Gastroesophageal sphincter (tissue), 4 donors: ENCODE data around the gene TPRA1. TPM values are rescaled to one million over a fixed set of nuclear protein-coding genes. Genes with fewer than 3 reads are reported as not detected.

Experiments
- ATAC-seq: fragments of 150-250 bp; one replicate; pipeline ENCODE4 v1.9.1; 2016; ENCODE audit warnings: mild to moderate bottlenecking, moderate library complexity
- H3K27ac ChIP-seq, 4 donors: fragments of 200-600 bp; sonication (generic) in 3 of 4; 1 replicate in 3 of 4; 2 replicates in 1 of 4; pipeline ENCODE4 v1.5.1; 2016 to 2019
- H3K27me3 ChIP-seq: fragments of 200-600 bp; sonication (generic); one replicate; pipeline ENCODE4 v1.5.1; 2019
- H3K36me3 ChIP-seq, 2 donors: fragments of 200-600 bp; sonication (generic); one replicate each; pipeline ENCODE4 v1.5.1; 2019; ENCODE audit warnings: control low read depth in 1 of 2
- H3K4me1 ChIP-seq, 3 donors: fragments of 200-600 bp; sonication (generic); 1 replicate in 2 of 3; 2 replicates in 1 of 3; pipeline ENCODE4 v1.5.1; 2016 to 2019; ENCODE audit warnings: control low read depth in 2 of 3
- H3K4me3 ChIP-seq, 2 donors: fragments of 200-600 bp; sonication (generic); one replicate each; pipeline ENCODE4 v1.5.1; 2019; ENCODE audit warnings: mild to moderate bottlenecking in 1 of 2, moderate library complexity in 1 of 2
- H3K9me3 ChIP-seq, 3 donors: fragments of 200-600 bp; sonication (generic); one replicate each; pipeline ENCODE4 v1.5.1; 2017 to 2019; ENCODE audit warnings: control low read depth in 2 of 3
- EP300 ChIP-seq: sonication (generic); formaldehyde crosslinking; IDR thresholded peaks from one replicate; pipeline ENCODE4 v1.6.1; 2017; ENCODE audit warnings: antibody characterized with exemption, mild to moderate bottlenecking
- POLR2A ChIP-seq, 2 donors: fragments of 450-650 bp; IDR thresholded peaks; one replicate each; pipeline ENCODE4 v1.6.1; 2017; ENCODE audit warnings: antibody characterized with exemption in 2 of 2, mild to moderate bottlenecking in 2 of 2, moderate library complexity in 1 of 2
- POLR2AphosphoS5 ChIP-seq: sonication (generic); formaldehyde crosslinking; IDR thresholded peaks from one replicate; pipeline ENCODE4 v1.6.1; 2017; ENCODE audit warnings: antibody characterized with exemption
- WGBS, 2 donors: methylation state at CpG; one replicate each; pipeline ENCODE4 v1.1.5; 2018; ENCODE audit warnings: low coverage in 1 of 2; 5-methylcytosine and 5-hydroxymethylcytosine counted together
- total RNA-seq, 4 donors: library from RNA; depleted of rRNA; stranded (reverse); fragments of >200 nt; gene quantifications; one replicate each; pipeline ENCODE4 v1.1.0, GENCODE V29; 2016
- TF ChIP-seq, protein P1 (sequence below), 4 experiments: fragments of 200-600 bp in 2 of 4; fragments of 450-650 bp in 2 of 4; sonication (generic) in 1 of 4; IDR thresholded peaks; one replicate each; pipeline ENCODE4 v1.5.1; 2017 to 2019; ENCODE audit warnings: antibody characterized with exemption in 4 of 4, mild to moderate bottlenecking in 2 of 4, moderate library complexity in 2 of 4

The TPRA1 gene
- total RNA-seq, 4 donors from 2014 or later: 25.6 to 36.3 (median 33.2) TPM

DNA sequence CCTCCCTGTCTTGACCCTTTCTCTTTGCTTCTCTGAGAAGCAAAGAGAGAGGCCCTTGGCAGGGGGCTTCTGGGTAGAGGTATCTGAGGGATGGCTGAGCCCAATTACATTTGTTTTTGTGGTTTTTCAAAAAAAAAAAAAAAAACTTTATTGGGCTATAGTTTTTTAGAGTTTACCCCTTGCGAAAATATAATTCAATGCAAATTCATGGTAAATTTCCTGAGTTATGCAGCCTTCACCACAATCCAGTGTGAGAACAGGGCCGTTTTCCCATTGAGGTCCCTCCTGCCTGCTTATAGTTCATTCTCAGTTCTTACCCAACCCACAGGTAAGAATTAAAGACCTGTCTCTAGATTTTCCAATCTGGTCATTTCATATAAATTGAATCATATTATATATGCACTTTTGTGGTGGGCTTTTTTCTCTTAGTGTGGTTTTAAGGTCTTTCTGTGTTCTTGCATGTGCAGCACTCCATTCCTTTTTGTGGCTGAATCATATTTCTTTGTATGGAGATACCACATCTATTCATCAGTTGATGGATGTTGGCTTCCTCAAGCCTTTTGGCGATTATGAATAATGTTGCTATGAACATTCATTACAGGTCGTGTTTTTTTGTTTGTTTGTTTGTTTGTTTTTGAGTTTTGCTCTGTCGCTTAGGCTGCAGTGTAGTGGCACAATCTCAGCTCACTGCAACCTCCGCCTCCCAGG is 10.4 kb upstream of the TPRA1 start:
- H3K4me3 ChIP-seq: no peak overlapping the region
- TF ChIP-seq POLR2AphosphoS5 (no peak), EP300 (no peak), POLR2A (IDR thresholded peaks at IDR 0.05) (no peak)
- TF ChIP-seq, protein P1, sequence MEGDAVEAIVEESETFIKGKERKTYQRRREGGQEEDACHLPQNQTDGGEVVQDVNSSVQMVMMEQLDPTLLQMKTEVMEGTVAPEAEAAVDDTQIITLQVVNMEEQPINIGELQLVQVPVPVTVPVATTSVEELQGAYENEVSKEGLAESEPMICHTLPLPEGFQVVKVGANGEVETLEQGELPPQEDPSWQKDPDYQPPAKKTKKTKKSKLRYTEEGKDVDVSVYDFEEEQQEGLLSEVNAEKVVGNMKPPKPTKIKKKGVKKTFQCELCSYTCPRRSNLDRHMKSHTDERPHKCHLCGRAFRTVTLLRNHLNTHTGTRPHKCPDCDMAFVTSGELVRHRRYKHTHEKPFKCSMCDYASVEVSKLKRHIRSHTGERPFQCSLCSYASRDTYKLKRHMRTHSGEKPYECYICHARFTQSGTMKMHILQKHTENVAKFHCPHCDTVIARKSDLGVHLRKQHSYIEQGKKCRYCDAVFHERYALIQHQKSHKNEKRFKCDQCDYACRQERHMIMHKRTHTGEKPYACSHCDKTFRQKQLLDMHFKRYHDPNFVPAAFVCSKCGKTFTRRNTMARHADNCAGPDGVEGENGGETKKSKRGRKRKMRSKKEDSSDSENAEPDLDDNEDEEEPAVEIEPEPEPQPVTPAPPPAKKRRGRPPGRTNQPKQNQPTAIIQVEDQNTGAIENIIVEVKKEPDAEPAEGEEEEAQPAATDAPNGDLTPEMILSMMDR (IDR thresholded peaks at IDR 0.05): no peak
- WGBS, 2 donors: 85 to 88% methylated on average over 4 to 6 of the region's 6 CpGs

DNA sequence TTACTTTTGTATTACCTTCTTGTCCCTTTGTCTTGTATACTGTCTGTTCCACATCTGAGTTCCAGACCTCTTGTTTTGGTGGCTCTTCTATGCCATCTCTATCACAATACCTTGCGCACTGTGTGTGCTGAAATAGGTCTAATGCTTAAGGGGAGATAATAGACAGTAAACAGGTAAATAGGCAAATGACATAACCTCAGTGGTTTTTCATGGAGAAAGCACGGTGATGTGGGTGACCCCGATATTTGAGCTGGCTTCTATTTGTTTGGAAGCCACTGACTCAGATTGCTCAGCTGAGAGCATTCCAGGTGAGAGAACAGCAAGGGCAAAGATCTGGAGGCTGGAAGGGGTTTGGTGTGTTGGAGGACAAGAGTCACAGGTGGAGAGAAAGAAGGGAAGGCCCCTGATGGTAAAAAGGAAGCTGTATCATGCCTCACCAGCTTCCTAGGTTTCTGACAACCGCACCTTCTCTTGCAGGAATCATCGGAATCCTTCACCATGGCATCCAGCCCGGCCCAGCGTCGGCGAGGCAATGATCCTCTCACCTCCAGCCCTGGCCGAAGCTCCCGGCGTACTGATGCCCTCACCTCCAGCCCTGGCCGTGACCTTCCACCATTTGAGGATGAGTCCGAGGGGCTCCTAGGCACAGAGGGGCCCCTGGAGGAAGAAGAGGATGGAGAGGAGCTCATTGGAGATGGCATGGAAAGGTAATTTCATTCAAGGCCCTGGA is 8.5 kb upstream of the TPRA1 start:
- Histone ChIP-seq H3K27ac (peak overlapping the region in 2 of 4 donors; percentile 71 to 84), H3K9me3 (no peaks in the 10 kb centered on the region), H3K36me3 (peaks cover 0 to 3% of the 10 kb centered on the region in 2 donors), H3K4me1 (peaks cover 0 to 15% (median 4%) of the 10 kb centered on the region in 3 donors), H3K27me3 (no peaks in the 10 kb centered on the region), H3K4me3 (peak overlapping the region; percentile 32 to 56)
- WGBS, 2 donors: 42 to 50% methylated on average over 2 to 5 of the region's 14 CpGs
- ATAC-seq: no peak
- TF ChIP-seq EP300 (no peak), POLR2A (IDR thresholded peaks at IDR 0.05) (no peak)
- TF ChIP-seq, protein P1 (IDR thresholded peaks at IDR 0.05): no peak

More for the DNA sequence above, 10.4 kb upstream of the TPRA1 start:
- no peaks in the 10 kb centered on the region for H3K9me3 ChIP-seq
- no peak for ATAC-seq
- H3K27ac ChIP-seq: no peak overlapping the region
- peaks cover 0 to 15% (median 4%) of the 10 kb centered on the region in 3 donors for H3K4me1 ChIP-seq
- H3K27me3 ChIP-seq: no peaks in the 10 kb centered on the region
- H3K36me3 ChIP-seq: peaks cover 0 to 20% of the 10 kb centered on the region in 2 donors

DNA sequence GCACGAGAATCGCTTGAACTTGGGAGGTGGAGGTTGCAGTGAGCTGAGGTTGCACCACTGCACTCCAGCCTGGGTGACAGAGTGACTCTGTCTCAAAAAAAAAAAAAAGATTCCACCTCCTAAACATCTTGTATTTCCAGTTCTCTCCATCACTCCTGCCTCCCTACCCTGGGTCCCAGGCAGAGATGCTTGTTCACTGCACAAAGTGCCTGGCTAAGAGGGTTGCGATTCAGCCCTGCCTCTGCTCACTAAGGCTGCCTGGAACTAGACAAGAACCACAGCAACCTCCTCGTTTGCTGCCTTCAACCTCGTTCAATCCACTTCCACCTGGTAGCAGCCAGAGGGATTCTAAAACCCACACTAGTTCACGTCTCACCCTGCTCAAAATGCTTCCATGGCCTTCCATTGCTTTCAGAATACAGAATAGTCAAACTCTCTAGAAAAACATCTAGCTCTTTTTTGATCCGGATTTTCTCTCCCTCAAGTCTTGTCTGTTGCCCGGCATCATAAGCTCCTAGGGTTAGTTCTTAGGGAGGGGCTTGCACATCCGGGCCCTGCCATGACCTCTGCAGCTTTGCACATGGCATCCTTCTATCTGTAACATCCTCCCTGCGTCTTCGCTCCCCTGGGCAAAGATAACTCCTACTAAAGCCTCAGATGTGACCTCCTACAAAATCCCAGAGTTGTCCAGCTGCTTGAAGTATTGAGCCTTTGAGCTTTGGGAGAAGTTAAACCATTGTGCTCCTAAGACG is 6.7 kb upstream of the TPRA1 start:
- ATAC-seq: no peak
- peak overlapping the region in 1 of 4 donors; percentile 84 for H3K27ac ChIP-seq
- TF ChIP-seq, protein P1 (IDR thresholded peaks at IDR 0.05): no peak
- TF ChIP-seq POLR2A (IDR thresholded peaks at IDR 0.05) (no peak), EP300 (no peak), POLR2AphosphoS5 (no peak)
- H3K4me3 ChIP-seq: peak overlapping the region in 1 of 2 donors; percentile 56
- peaks cover 0 to 3% of the 10 kb centered on the region in 2 donors for H3K36me3 ChIP-seq
- no peaks in the 10 kb centered on the region for H3K27me3 ChIP-seq
- no peaks in the 10 kb centered on the region for H3K9me3 ChIP-seq
- 60 to 67% methylated on average over 9 to 12 of the region's 12 CpGs for WGBS, 2 donors
- H3K4me1 ChIP-seq: peaks cover 0 to 15% (median 4%) of the 10 kb centered on the region in 3 donors

- peaks cover 0 to 2% of the 10 kb centered on the region in 2 donors for H3K36me3 ChIP-seq
- no peaks in the 10 kb centered on the region for H3K27me3 ChIP-seq
- ATAC-seq: no peak
- 55 to 80% methylated on average over 2 of the region's 4 CpGs for WGBS, 2 donors
- TF ChIP-seq POLR2A (IDR thresholded peaks at IDR 0.05) (no peak), POLR2AphosphoS5 (no peak), EP300 (no peak)
- TF ChIP-seq, protein P1 (IDR thresholded peaks at IDR 0.05): no peak
- H3K4me1 ChIP-seq: peaks cover 0 to 27% (median 9%) of the 10 kb centered on the region in 3 donors
- no peaks in the 10 kb centered on the region for H3K9me3 ChIP-seq
- H3K27ac ChIP-seq: no peak overlapping the region
- no peak overlapping the region for H3K4me3 ChIP-seq
Measured at GRCh38 chr3:127595303-127595702, 4.8 kb upstream of the TPRA1 start.
